ENCODE results near the gene SLC2A1. TPM values are rescaled to one million over a fixed set of nuclear protein-coding genes. Genes with fewer than 3 reads are reported as not detected.

Gene SLC2A1
- total and polyA plus RNA-seq, 2 of the 13 experiments (the other 11 are each of a cell fraction or from before 2014, with no cell fraction given) = 125 to 423 TPM

GRCh38 chr1:42945164-42945563 lies 13.5 kb downstream of the SLC2A1 start:
- Histone ChIP-seq H3K27me3 (ENCODE audit: control insufficient read depth in 1 of 2, insufficient read depth in 2 of 2, low read length in 2 of 2) (no peaks in the 10 kb centered on the region), H3K4me1 (ENCODE audit: insufficient read depth, low read length) (peaks cover 100% of the 10 kb centered on the region), H3K9me3 (ENCODE audit: low read length) (no peaks in the 10 kb centered on the region), H3K4me3 (replicated peaks in 1 of 3; ENCODE audit: insufficient read depth in 1 of 3, low read depth in 2 of 3, low read length in 3 of 3) (no peak overlapping the region), H3K36me3 (replicated peaks in 1 of 2; ENCODE audit: control insufficient read depth in 1 of 2, insufficient read depth in 2 of 2, low read length in 2 of 2) (peaks cover 51 to 85% of the 10 kb centered on the region in 2 experiments), H3K27ac (ENCODE audit: extremely low read length, insufficient read depth, low read length) (no peak overlapping the region), H4K20me1 (ENCODE audit: insufficient read depth, low read length) (peaks cover 97% of the 10 kb centered on the region), H3K79me2 (ENCODE audit: insufficient read depth, low read length) (peaks cover 97% of the 10 kb centered on the region), H2AFZ (ENCODE audit: low read length) (no peak overlapping the region), H3K9ac (ENCODE audit: insufficient read depth, low read depth, low read length) (no peak overlapping the region), H3K4me2 (ENCODE audit: low read depth, low read length) (no peak overlapping the region)
- ATAC-seq (no peak), FAIRE-seq (no peak), DNase-seq (ENCODE audit: low spot score) (no peak)
- WGBS (ENCODE audit: low lambda C conversion rate) = 95% methylated on average over 6 of the region's 6 CpGs
- intact Hi-C loops (cut with micrococcal nuclease; ENCODE audit: unreplicated experiment) = no loop called here
- ChIA-PET POLR2A (no interaction called here), CTCF (ENCODE audit: low intra/inter-chr PET ratio, low total read pairs) (interaction anchor here (0.7 kb wide), 1 partner anchor 129 kb away, joined by 3 read pairs; no protein-coding TSS in a partner anchor)
- in situ Hi-C loops (cut with HindIII; ENCODE audit: extremely low pct_ligation_motif_present, low pct_unique_long_range_greater_than_20kb) = no loop called here
- TF ChIP-seq TOE1 (CRISPR knock-in tag; IDR thresholded peaks at IDR 0.05) = no peak
- TF ChIP-seq ATF3 (CRISPR knock-in tag; IDR thresholded peaks at IDR 0.05) = no peak
- TF ChIP-seq, protein P1, sequence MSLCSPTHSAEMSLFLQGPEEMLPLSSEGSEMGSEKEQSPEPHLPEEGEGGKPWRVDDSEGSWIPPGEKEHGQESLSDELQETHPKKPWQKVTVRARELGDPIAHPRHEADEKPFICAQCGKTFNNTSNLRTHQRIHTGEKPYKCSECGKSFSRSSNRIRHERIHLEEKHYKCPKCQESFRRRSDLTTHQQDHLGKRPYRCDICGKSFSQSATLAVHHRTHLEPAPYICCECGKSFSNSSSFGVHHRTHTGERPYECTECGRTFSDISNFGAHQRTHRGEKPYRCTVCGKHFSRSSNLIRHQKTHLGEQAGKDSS (CRISPR knock-in tag; IDR thresholded peaks at IDR 0.05; ENCODE audit: borderline replicate concordance, low read depth) = no peak
- no TSS peak for BruUV-seq (replicated peaks)

GRCh38 chr1:42944246-42944928 lies 14.3 kb downstream of the SLC2A1 start:
- Histone ChIP-seq H3K79me2 (ENCODE audit: insufficient read depth, low read length) (peaks cover 97% of the 10 kb centered on the region), H3K9ac (ENCODE audit: insufficient read depth, low read depth, low read length) (no peak overlapping the region), H4K20me1 (ENCODE audit: insufficient read depth, low read length) (peaks cover 97% of the 10 kb centered on the region), H3K36me3 (replicated peaks in 1 of 2; ENCODE audit: control insufficient read depth in 1 of 2, insufficient read depth in 2 of 2, low read length in 2 of 2) (peaks cover 52 to 85% of the 10 kb centered on the region in 2 experiments), H3K4me1 (ENCODE audit: insufficient read depth, low read length) (peaks cover 100% of the 10 kb centered on the region), H3K4me2 (ENCODE audit: low read depth, low read length) (no peak overlapping the region), H3K4me3 (replicated peaks in 1 of 3; ENCODE audit: insufficient read depth in 1 of 3, low read depth in 2 of 3, low read length in 3 of 3) (no peak overlapping the region), H3K27me3 (ENCODE audit: control insufficient read depth in 1 of 2, insufficient read depth in 2 of 2, low read length in 2 of 2) (no peaks in the 10 kb centered on the region), H3K27ac (ENCODE audit: extremely low read length, insufficient read depth, low read length) (no peak overlapping the region), H3K9me3 (ENCODE audit: low read length) (no peaks in the 10 kb centered on the region), H2AFZ (ENCODE audit: low read length) (no peak overlapping the region)
- CTCF ChIA-PET (ENCODE audit: low intra/inter-chr PET ratio, low total read pairs) = no interaction called here
- POLR2A ChIA-PET = no interaction called here
- ATAC-seq (no peak), FAIRE-seq (no peak), DNase-seq (ENCODE audit: low spot score) (no peak)
- in situ Hi-C loops (cut with HindIII; ENCODE audit: extremely low pct_ligation_motif_present, low pct_unique_long_range_greater_than_20kb) = no loop called here
- 95% methylated on average over 7 of the region's 9 CpGs for WGBS (ENCODE audit: low lambda C conversion rate)
- no TSS peak for BruUV-seq (replicated peaks)
- intact Hi-C loops (cut with micrococcal nuclease; ENCODE audit: unreplicated experiment) = no loop called here
- TF ChIP-seq ZNF557 (CRISPR knock-in tag; IDR thresholded peaks at IDR 0.05) = no peak
- peak; percentile 19 to 52; a peak in 3 of 4 replicates for TF ChIP-seq POLR2A (IDR thresholded peaks at IDR 0.05; ENCODE audit: insufficient read depth in 1 of 2, low read depth in 2 of 2, low read length in 2 of 2)
- no peak for TF ChIP-seq ISL2 (CRISPR knock-in tag; IDR thresholded peaks at IDR 0.05)
- no peak for TF ChIP-seq JUNB (CRISPR knock-in tag; IDR thresholded peaks at IDR 0.05; ENCODE audit: borderline replicate concordance)
- TF ChIP-seq PITX1 (CRISPR knock-in tag; IDR thresholded peaks at IDR 0.05) = no peak
- 0 out of 2 replicates have a peak, but pooled peaks have one; percentile 16 for TF ChIP-seq POLR2G (IDR thresholded peaks at IDR 0.05; ENCODE audit: low read depth, low read length)
